ENCODE data around the gene ZNF341.
"Not testable (repeated sequence)": the region's sequence is repeated elsewhere in the genome, so short reads cannot be mapped to it uniquely, and the experiment has no call there.

Gene ZNF341

DNA sequence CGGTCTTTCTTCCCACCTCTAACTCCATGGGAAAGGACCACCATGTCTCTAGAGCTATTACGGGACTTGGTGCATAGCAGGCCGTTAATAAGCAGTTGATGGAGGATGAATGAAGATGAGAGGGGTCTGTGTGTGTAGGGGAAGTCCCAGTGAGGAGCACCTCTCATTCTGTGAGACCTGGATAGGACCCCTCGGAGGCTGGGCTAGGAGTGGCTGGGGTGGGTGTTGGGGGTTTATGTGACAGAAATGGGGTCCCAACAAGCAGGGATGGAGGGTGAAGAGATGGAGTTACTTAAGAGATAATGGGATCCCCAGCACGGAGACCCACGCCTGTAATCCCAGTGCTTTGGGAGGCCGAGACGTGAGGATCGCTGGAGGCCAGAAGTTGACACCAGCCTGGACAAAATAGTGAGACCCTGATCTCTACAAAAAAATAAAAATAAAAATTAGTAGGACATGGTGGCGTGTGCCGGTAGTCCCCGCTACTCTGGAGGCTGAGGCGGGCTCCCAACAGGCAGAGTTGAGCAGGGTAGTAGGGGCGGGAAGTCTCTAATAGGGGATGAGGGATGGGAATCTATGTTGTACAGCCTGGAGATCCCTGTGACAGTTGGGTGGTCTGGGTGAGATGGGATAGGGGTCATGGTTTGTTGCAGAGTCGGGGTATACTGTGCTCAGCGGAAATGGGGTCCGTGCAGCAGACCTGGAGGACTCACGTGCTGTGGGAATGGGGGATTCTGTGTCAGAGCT lies 677 bp upstream of the ZNF341 start:
- no peak for DNase-seq

DNA sequence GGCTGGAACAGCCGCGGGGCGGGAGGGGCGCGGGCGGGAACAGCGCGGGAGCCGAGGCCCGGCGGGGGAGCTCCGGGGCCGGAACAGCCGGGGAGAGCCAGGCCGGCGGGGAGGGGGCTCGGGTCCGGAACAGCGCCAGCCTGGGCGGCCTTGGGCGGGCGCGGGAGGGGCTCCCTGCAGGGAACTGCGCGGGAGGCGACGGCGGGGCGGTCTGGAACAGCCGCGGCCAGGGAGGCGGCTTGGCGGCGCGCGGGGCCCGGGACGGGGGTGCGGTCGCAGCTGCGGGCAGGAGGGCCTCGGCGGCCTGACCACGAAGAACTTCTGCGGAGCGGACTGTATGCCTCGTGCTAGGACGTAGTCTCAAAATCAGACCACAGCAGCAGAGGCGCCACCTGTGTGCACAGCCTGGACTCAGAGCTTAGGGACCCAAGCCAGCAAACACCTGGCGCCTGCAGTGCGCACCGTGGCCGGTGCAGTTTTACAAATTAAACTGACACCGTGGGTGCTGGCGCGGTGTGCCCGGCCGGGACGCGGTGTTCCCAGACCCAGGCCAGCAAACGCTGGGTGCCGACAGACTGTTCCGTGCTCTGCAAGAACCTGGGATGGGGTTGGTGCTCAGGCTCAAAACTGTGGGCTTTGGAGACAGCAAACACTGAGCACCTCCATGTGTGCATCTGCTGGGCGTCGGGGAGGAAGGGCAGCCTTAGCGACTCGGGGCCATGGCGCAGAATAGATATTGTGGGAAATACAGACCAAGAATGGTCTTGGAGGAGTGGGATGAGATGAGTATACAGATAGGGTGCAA lies 572 bp downstream of the ZNF341 start:
- peak; percentile 94 for DNase-seq

DNA sequence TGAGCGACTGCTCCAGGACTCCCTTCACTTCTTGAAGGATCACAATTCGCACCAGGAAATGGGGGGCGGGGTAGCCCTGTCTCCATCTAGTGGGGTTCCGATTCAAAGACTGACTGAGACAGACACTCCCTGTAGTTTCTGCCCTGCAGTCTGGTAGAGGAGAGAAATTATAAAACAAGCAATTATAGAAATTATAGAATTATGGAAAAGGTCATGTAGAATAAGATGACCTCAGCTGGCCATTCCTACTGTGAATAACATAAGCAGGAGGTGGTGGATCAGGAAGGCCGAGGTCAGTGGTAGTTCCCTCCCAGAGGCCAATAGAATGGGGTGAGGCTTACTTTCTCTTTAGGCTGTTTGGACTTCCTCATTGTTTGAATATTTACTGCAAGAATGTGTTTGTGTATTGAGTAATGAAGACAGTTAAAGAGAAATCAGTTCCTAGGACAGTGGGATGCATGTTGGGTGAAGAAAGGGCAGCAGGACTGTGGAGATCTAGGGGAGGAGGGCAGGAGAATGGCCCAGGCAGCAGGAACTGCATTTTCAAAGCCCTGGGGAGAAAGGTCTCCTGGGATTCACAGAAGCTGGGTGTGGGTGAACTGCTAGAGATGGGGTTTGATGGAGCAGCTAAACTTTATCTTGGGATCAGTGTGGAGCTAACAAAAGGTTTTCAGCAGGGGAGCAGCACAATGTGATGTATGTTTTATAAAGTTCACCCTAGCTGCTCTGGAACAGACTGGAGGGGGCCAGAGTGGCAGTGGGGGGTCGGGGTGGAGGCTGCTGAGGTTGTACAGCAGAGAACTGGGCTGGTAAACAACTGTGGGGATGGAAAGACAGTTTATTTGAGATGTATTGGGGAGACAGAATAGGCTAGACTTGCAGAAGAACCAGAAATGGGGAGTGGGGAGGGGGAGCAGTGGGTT lies 2.1 kb downstream of the ZNF341 start:
- DNase-seq: no peak

DNA sequence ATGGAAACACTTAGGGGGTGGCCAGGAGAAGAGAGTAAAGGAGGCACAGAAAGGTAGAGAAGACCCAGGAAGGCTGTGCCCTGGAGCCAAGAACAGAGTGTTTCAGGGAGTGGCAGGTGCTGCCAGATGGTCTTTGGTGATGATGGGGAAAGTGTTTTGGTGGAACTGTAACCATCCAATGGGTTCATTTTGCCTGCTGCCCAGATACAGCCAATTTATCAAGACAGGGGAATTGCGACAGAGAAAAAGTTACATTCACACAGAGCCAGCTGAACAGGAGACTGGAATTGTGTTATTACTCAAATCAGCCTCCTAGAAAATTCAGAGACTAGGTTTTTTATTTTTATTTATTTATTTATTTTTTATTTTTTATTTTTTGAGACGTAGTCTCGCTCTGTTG lies 5.2 kb downstream of the ZNF341 start:
- DNase-seq: no peak

- DNase-seq: no peak
Measured at GRCh38 chr20:33739493-33739892, 7.7 kb downstream of the ZNF341 start.

GRCh38 chr20:33740189-33740588 lies 8.4 kb downstream of the ZNF341 start:
- no peak for DNase-seq

DNA sequence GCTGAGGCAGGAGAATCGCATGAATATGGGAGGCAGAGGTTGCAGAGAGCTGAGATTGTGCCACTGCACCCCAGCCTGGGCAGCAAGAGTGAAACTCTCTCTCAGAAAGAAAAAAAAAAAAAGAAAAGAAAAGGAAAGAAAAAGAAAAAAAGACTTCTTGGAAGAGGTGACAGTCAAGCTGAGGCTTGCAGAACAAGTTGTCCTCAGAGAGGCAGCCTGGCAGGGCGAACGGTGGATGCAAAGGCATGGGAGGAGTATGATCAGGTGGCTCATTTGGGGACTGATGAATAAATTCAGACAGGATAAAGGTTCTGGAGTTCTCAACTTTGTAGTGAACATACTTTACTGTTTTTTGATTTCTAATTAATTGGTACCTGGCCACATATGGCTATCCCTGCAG lies 12.4 kb downstream of the ZNF341 start:
- no peak for DNase-seq

GRCh38 chr20:33744773-33745385 lies 13.1 kb downstream of the ZNF341 start:
- no peak for DNase-seq

GRCh38 chr20:33746325-33746998 lies 14.7 kb downstream of the ZNF341 start:
- no peak for DNase-seq

- no peak for DNase-seq
Measured at GRCh38 chr20:33751775-33752174, 20.0 kb downstream of the ZNF341 start.

- DNase-seq: no peak
Measured at GRCh38 chr20:33753143-33753542, 21.3 kb downstream of the ZNF341 start.

DNA sequence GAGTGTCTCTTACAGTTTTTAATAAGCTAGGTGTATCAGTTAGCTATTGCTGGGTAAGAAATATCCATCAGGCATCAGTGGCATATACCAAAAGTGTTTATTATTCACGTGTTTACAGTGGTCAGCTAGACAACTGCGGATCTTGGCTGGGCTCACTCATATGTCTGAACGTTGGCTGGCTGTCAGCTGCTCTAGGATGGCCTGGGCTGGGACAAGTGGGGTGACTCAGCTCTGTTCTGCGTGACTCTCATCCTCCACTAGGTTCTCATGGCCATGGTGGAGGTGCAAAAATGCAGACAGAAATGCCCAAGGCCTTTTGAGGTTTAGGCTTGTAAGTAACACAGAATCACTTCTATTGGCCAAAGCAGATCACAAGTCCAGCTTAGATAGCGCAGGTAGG lies 22.0 kb downstream of the ZNF341 start:
- no peak for DNase-seq

DNA sequence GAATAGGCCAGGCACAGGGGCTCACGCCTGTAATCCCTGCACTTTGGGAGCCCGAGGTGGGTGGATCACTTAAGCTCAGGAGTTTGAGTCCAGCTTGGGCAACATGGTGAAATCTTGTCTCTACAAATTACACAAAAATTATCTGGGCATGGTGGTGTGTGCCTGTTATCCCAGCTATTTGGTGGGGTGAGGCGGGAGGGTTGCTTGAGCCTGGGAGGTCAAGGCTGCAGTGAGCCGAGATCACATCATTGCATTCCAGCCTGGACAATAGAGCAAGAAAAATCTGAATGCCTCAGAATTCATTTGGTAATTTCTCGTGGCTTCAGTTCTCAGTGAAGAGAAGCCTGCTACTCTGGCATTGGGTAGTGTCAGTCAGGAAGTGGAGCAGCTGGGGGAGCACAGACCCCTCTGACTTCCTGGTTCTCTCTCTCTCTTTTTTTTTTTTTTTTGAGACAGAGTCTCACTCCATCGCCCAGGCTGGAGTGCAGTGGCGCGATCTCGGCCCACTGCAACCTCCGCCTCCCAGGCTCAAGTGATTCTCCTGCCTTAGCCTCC lies 24.2 kb downstream of the ZNF341 start:
- not testable (repeated sequence) for DNase-seq

GRCh38 chr20:33757046-33757445 lies 25.2 kb downstream of the ZNF341 start:
- DNase-seq: no peak

- DNase-seq: no peak
Measured at GRCh38 chr20:33757458-33757857, 25.7 kb downstream of the ZNF341 start.

GRCh38 chr20:33761698-33762250 lies 30.0 kb downstream of the ZNF341 start:
- no peak for DNase-seq

- no peak for DNase-seq
Measured at GRCh38 chr20:33765099-33765498, 33.3 kb downstream of the ZNF341 start.

DNA sequence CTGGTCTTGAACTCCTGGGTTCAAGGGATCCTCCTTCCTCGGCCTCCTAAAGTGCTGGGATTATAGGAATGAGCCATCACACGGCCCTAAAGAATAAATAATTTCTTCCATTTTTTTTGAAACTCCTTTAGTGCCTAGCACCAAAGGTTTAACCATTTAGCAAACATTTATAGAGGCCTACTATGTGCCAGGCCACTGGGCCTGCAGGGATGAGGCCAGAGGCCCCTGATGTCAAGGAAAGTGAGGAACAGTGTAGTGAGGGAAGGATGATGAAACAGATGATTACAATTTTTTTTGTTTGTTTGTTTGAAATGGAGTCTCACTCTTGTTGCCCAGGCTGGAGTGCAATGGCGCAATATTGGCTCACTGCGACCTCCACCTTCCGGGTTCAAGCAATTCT lies 33.8 kb downstream of the ZNF341 start:
- no peak for DNase-seq

- DNase-seq: no peak
Measured at GRCh38 chr20:33766686-33767085, 34.9 kb downstream of the ZNF341 start.

DNA sequence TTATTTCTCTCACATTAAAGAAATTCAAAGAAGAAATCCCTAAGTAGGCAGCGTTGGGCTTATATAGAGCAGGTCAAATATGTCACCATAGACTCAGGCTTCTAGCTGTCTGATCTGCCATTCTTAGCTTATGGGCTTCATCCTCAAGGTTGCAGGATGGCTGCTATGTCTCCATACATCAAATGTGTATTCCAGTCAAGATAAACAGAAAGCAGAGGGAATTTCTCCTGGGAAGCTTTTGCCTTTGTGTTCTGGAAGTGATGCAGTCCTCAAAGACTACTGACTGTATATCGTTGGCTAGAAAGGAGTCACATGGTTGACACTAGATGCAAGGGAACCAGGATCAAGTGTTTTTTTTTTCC lies 36.0 kb downstream of the ZNF341 start:
- no peak for DNase-seq

DNA sequence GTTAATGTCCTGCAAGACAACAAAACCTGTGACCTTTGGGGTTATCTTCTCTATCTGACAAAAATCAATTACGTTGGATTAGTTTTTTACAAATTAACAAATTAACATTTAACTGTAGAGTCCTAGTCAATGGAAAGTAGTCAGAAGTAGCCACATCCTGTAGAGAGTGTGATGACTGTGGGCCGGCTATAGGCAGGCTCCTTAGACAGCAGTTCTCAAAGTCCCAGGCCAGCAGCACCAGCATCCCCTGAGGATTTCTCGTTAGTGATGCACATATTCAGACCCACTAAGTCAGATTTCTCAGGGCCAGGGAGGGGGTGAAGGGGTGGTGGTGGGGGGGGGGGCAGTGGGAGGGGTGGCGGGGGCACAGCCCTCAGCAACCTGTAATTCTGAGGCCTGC lies 37.2 kb downstream of the ZNF341 start:
- no peak for DNase-seq

GRCh38 chr20:33770005-33770404 lies 38.2 kb downstream of the ZNF341 start:
- no peak for DNase-seq

Measured in RPMI8226 (cell line).